Stimulated activated CD4-positive, alpha-beta T cell treated with anti-CD3 and anti-CD28 coated beads, Interleukin-4, amount 100 ng/mL, for 1 hour (primary cell): ENCODE results near the gene CLEC11A.
"Not testable (repeated sequence)": the region's sequence is repeated elsewhere in the genome, so short reads cannot be mapped to it uniquely, and the experiment has no call there.

Source experiments
- DNase-seq: peaks from one replicate; pipeline ENCODE4 v3.0.0-alpha.2; 2020

Gene CLEC11A

DNA sequence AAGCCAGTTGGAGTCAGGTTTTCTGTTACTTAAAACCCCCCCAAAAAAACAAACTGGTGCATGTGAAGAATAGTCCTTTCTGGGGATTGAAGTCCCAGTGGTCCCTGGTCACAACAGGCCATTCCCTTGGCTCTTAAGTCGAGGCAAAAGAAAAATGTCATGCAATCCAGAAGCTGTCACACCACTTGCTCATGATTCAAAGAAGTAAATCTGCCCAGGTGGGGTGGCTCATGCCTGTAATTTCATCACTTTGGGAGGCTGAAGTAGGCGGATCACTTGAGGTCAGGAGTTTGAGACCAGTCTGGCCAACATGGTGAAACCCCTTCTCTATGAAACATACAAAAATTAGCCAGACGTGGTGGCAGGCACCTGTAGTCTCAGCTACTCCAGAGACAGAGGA is 38.3 kb downstream of the CLEC11A start:
- DNase-seq: not testable (repeated sequence)

DNA sequence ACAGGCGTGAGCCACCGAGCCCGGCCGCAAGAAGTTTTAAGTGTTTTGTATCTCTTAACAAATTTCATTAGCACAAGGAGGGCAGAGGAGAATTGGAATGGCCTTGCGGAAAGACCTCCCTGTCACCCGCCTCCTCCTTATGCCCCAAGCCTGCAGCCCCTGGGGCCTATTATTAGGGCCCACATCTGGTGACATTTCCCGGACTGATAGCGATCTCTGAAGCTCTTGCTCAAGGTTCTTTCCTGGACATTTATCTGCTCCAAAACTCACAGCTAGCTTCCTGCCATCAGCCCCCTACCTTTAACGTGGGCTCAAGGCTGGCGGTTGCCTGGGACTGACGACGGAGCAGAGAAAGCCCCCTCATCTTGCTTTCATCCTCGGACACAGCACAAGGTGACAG is 40.4 kb downstream of the CLEC11A start:
- not testable (repeated sequence) for DNase-seq

DNA sequence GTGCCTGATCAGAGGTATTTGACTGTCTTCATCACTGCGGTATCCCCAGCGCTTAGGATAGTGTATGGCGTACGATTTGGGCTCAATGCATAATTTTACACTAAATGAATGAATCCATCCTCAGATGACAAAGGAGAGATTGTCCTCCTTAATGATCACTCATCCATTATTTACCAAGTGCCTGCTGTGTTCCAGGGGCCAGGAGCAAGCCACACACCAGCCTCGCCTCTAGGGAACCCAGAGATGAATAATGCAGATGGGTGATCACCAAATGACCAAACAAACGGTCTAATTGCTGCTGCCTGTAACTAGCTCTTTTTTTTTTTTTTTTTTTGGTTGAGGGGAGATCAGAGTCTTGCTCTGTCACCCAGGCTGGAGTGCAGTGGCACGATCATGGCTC is 41.2 kb downstream of the CLEC11A start:
- no peak for DNase-seq

DNA sequence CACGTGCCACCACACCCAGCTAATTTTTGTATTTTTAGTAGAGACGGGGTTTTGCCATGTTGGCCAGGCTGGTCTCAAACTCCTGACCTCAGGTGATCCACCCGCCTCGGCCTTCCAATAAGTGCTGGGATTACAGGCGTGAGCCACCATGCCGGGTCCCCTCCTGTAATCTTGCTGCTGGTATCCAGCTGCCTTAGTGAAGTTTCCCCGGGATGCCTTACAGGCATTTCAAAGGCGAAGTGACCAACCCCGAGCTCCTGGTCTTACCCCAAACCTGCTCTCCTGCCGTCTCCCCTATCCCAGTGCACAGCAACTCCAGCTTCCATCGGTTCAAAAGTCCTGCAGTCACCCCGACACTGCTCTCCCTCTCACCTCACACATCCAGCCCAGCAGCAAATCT is 43.6 kb downstream of the CLEC11A start:
- DNase-seq: not testable (repeated sequence)

DNA sequence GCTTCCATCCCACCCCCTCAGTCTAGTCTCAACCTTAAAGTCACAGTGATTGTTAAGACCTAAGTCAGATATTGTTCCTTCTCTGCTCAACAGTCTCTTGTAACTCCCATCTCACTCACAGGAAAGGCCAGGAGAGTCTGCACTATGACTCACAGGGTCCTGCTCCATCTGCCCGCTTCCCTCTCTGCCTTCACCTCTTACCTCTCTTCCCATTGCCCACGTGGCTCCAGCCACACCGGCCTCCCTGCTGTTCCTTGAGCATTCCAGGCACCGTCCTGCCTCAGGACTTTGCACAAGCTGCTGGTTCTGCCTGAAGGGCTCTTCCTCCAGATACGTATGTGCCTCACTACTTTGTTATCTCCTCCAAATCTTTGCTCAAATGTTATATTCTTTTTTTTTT is 44.1 kb downstream of the CLEC11A start:
- DNase-seq: not testable (repeated sequence)

DNA sequence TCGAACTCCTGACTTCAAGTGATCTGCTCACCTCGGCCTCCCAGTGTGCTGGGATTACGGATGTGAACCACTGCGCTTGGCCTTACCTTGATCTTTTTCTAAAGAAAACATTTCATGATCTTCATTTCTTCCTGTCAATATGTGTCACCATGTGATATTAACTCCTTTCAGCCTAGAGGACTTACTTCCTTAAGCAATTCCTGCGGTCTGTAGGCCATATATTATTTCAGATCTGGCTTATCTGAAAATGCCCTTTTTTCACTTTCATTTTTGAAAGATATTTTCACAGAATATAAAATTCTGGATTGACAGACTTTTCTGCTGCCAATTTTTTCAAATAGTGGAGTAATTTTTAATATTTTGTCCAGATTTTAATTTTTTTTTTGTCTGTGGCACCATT is 45.1 kb downstream of the CLEC11A start:
- no peak for DNase-seq

DNA sequence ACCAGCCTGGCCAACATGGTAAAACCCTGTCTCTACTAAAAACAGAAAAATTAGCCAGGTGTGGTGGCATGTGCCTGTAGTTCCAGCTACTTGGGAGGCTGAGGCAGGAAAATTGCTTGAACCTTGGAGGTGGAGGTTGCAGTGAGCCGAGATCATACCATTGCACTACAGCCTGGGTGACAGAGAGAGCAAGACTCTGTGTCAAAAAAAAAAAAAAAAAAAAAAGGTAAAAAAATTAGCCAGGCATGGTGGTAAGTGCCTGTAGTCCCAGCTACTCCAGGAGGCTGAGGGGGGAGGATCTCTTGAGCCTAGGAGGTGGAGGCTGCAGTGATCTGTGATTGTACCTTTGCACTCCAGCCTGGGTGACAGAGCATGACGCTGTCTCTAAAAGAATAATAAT is 47.0 kb downstream of the CLEC11A start, which contains the start of gene GPR32:
TSS of gene GPR32 (plus strand) at position 301 of the 400 bp plus-strand sequence. CDS start 137 bp downstream, outside the sequence.
- not testable (repeated sequence) for DNase-seq

DNA sequence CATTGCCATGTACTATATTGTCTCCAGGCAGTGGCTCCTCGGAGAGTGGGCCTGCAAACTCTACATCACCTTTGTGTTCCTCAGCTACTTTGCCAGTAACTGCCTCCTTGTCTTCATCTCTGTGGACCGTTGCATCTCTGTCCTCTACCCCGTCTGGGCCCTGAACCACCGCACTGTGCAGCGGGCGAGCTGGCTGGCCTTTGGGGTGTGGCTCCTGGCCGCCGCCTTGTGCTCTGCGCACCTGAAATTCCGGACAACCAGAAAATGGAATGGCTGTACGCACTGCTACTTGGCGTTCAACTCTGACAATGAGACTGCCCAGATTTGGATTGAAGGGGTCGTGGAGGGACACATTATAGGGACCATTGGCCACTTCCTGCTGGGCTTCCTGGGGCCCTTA is 47.7 kb downstream of the CLEC11A start:
- DNase-seq: no peak

DNA sequence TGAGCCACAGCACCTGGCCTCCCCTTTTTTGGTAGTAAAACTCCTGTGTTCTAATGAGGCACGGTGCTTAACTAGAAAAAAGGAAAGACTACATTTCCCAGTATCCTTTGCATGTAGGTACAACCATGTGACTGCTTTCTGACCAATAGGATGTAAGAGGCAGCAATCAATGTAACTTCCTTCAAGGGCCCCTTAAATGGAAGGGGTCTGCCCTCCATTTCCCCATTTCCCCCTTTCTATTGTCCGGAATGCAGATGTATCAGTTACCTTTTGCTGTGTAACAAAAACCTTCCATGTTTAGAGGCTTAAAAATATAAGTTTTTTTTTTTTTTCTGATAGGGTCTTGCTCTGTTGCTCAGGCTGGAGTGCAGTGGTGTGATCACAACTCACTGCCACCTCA is 49.3 kb downstream of the CLEC11A start:
- DNase-seq: no peak

DNA sequence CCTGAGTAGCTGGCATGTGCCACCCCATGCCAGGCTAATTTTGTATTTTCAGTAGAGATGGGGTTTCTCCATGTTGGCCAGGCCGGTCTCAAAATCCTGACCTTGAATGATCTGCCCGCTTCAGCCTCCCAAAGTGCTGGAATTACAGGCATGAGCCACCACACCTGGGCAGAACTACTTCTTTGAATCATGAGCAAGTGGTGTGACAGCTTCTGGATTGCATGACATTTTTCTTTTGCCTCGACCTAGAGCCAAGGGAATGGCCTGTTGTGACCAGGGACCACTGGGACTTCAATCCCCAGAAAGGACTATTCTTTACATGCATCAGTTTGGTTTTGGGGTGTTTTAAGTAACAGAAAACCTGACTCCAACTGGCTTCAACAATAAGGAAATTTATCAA is 49.7 kb downstream of the CLEC11A start:
- not testable (repeated sequence) for DNase-seq

DNA sequence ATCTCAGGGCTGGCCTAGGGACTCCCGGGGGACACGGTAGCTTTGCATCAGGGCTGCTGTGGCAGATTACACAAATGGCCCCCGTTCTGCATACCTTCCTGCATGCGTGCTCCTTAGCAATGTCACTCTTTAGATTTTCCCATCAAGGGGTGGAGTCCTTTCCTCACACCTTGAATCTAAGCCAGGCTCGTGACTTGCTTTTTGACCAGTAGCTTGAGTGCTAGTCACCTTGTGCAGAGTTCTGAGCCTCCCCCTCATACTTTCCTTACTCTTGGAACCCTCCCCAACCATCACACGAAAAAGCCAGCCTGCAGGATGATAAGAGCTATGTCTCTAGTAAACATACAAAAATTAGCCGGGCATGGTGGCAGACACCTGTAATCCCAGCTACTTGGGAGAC is 50.3 kb downstream of the CLEC11A start:
- not testable (repeated sequence) for DNase-seq
